Activated naive CD4-positive, alpha-beta T cell treated with Interleukin-2 at 50 U/mL for 16 hours (primary cell): ENCODE results near the gene IFNA1.
"Not testable (repeated sequence)": the region's sequence is repeated elsewhere in the genome, so short reads cannot be mapped to it uniquely, and the experiment has no call there.

Experiments
- DNase-seq: peaks from one replicate; pipeline ENCODE4 v3.0.0-alpha.2; 2020

The IFNA1 gene

DNA sequence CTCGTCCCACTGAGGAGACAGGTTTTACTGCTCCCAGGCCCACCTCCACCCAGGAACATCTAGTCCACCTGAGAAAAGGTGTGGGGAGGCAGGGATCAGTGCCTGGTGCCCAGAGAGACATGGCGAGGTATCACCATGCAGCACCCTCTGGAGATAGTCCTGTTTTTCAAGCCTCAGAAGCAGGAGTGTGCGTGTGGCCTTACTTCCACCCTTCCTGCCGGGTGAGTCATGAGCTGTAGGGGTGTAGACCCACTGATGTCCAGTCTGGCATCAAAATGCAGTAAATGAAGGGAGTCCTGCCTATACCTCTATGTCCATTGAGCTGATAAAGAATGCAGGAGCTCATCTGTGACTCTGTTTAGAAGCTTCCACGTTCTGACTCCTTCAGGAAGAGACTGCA lies 9.1 kb downstream of the IFNA1 start:
- DNase-seq, result not testable (repeated sequence)

GRCh38 chr9:21450733-21451394 lies 10.6 kb downstream of the IFNA1 start:
- no peak for DNase-seq

DNA sequence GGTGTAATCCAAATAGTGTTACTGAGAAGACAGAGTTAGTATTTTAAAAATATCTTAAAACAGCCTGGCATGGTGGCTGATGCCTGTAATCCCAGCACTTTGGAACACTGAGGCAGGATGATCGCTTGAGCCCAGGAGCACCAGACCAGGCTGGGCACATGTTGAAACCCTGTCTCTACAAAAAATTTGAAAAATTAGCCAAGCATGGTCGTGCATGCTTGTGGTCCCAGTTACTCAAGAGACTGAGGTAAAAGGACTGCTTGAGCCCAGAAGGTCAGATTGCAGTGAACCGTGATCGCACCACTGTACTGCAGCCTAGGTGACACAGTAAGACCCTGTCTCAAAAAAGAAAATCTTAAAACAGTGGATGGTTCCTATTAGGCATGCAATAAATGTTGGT lies 12.4 kb downstream of the IFNA1 start:
- DNase-seq, result no peak

DNA sequence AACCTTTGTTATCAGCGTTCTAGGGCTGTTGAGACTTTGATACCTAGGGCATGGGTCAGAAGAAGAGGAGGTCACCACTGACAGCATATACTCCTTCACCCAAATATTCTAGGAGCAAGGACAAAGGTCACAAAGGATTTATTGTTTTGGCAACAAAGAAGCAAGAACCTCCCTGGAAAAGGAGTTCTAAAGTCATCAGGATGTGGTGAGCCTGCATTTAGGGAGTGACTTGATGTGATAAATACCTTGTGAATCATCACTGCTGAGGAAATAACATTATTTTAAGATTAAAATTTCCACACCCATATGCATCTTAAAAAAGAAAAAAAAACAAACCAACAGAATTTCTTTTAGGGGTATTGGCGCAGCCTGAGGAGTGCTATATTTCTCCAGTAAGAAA lies 13.9 kb downstream of the IFNA1 start:
- DNase-seq, result no peak

- DNase-seq, result peak; percentile 13
These were observed 15.1 kb downstream of the IFNA1 start for GRCh38 chr9:21455320-21455719.

DNA sequence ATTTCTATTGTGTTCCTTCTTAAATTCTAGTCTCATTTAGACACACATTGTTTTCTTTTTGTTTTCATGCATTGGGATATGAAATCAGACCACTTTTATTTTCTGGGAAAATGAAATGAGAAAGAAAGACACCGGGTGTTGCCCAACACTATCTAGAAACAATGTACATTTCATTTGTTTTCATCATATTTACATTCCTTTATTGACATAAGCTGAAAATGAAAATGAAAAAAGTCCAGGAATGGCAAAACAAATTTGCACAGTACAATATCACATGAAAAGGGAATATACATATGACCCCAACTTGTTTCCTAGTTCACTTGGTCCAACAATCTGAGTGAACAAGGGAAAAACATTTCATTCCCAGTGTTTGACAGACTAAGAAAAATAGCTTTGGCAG lies 21.1 kb downstream of the IFNA1 start:
- no peak for DNase-seq

GRCh38 chr9:21465138-21465537 lies 24.9 kb downstream of the IFNA1 start:
- no peak for DNase-seq

DNA sequence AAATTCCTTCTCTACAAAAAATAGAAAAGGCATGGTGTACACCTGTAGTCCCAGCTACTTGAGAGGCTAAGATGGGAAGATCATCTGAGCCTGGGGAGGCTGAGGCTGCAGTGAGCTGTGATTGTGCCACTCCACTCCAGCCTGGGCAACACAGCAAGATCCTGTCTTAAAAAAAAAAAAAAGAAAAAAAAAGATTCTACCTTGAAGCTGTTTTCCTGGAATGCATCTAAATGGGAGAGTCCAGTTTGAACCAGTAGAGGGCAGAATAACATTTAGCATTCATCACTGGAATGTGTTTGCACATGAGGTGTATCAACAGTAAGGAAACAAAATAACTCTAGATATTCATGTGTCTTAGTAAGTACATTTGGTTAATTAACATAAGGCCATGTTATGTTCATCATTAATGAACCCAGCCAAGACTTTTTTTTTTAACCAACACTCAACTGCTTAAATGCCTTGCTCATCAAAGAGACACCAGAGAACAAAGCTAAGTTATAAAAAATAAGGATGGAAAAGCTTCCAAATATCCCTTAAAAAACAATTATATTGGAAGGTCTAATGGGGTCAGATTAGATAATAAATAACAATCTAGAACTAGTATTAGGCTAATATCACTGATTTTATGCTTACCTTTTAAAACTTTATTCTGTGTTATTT lies 25.8 kb downstream of the IFNA1 start:
- no peak for DNase-seq

- DNase-seq, result no peak
These were observed 29.9 kb downstream of the IFNA1 start for GRCh38 chr9:21470126-21470525.

GRCh38 chr9:21473236-21473635 lies 33.0 kb downstream of the IFNA1 start:
- DNase-seq, result no peak

- no peak for DNase-seq
These were observed 37.2 kb downstream of the IFNA1 start for GRCh38 chr9:21477466-21477865.

- DNase-seq, result no peak
These were observed 39.0 kb downstream of the IFNA1 start for GRCh38 chr9:21479152-21479702.

GRCh38 chr9:21481470-21482056 lies 41.3 kb downstream of the IFNA1 start:
- DNase-seq, result no peak

DNA sequence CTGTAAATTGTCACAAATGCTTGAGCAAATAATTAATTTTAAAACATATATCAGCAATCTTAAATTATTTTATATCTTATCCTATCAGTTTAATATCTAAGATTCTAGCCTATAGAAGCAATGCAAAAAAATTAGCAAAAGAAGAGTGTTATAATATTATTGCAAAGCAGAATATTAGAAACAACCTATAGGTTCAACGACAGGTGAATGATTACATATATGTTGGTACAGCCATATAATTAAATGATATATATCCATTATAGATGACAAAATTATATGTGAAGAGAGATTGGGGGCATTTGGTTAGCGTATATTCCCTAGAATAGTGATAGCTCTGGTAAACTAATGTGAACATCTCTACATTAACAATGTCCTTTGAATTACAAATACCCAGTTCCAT lies 42.0 kb downstream of the IFNA1 start, which contains the start of gene IFNE:
Gene IFNE, minus strand, starts transcription at position 101 of the 400 bp plus-strand sequence. CDS start 619 bp downstream, outside the sequence.
- DNase-seq, result no peak
